Body of pancreas (tissue), 4 donors: ENCODE measurements around the gene SBF2. TPM values are rescaled to one million over a fixed set of nuclear protein-coding genes. Genes with fewer than 3 reads are reported as not detected.

Experiments
- ATAC-seq: fragments of 150-250 bp; one replicate; pipeline ENCODE4 v1.9.1; 2016
- DNase-seq, 4 donors: peaks; one replicate each; pipeline ENCODE4 v3.0.0-alpha.2; 2019
- H3K27ac ChIP-seq, 4 donors: fragments of 200-600 bp; sonication (generic); 1 replicate in 3 of 4; 2 replicates in 1 of 4; pipeline versions ENCODE4 v1.5.1 to v1.6.1; 2016 to 2019; ENCODE audit warnings: mild to moderate bottlenecking in 1 of 4, mixed read lengths in 1 of 4, moderate library complexity in 1 of 4
- H3K27me3 ChIP-seq, 2 donors: fragments of 200-600 bp; sonication (generic); one replicate each; pipeline ENCODE4 v1.6.0; 2016; ENCODE audit warnings: mild to moderate bottlenecking in 1 of 2
- H3K36me3 ChIP-seq, 2 donors: fragments of 200-600 bp; sonication (generic); replicated peaks in 1 of 2; 2 replicates each; pipeline ENCODE4 v1.5.1; 2016; ENCODE audit warnings: low read depth in 2 of 2; ENCODE audit not compliant: insufficient read depth in 1 of 2
- H3K4me1 ChIP-seq: fragments of 200-600 bp; sonication (generic); one replicate; pipeline ENCODE4 v1.6.0; 2016
- H3K4me3 ChIP-seq, 2 donors: fragments of 200-600 bp; sonication (generic); 1 replicate in 1 of 2; 2 replicates in 1 of 2; pipeline ENCODE4 v1.5.1; 2016 to 2019
- H3K9me3 ChIP-seq, 3 donors: fragments of 200-600 bp; sonication (generic); 1 replicate in 2 of 3; 2 replicates in 1 of 3; pipeline ENCODE4 v1.5.1; 2016
- POLR2A ChIP-seq, 3 donors: fragments of 450-650 bp; IDR thresholded peaks; one replicate each; pipeline ENCODE4 v1.6.1; 2016; ENCODE audit warnings: antibody characterized with exemption in 3 of 3, mild to moderate bottlenecking in 2 of 3
- WGBS, 2 donors: methylation state at CpG; one replicate each; pipeline ENCODE4 v1.1.5; 2017; 5-methylcytosine and 5-hydroxymethylcytosine counted together
- intact Hi-C: fragments of 100-400 bp; cut with DNase I; formaldehyde crosslinking; loops from one replicate; pipeline ENCODE4 v1.15.1; 2023
- total RNA-seq, 2 donors: library from RNA; depleted of rRNA; stranded (reverse); fragments of >200 nt; gene quantifications; one replicate each; pipeline ENCODE4 v1.1.0, GENCODE V29; 2016
- TF ChIP-seq, protein P1 (sequence below), 7 experiments: fragments of 450-650 bp in 4 of 7; fragments of 200-600 bp in 3 of 7; sonication (generic) in 3 of 7; IDR thresholded peaks; one replicate each; pipeline ENCODE4 v1.5.1; 2016 to 2019; ENCODE audit warnings: antibody characterized with exemption in 7 of 7

SBF2 gene
- total RNA-seq, 2 donors from 2014 or later: 23.6 to 38.9 TPM

DNA sequence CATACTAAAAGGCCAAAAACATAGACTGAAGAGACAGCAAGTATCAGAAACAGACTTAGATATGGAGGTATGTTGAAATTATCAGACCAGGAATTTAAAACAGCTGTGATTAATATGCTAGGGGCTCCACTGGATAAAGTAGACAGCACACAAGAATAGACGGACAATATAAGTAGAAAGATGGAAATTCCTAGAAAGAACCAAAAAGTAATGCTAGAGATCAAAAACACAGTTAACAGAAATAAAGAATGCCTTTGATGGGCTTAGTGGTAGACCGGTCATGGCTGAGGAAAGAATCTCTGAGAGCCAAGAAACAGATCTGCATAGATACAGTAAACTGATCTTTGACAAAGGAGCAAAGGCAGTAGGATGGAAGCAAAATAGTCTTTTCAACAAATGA, 380.0 kb downstream of the SBF2 start:
- intact Hi-C loops: no loop called here
- Histone ChIP-seq H3K4me1 (no peaks in the 10 kb centered on the region), H3K36me3 (no peaks in the 10 kb centered on the region), H3K27me3 (no peaks in the 10 kb centered on the region), H3K4me3 (no peak overlapping the region), H3K9me3 (no peaks in the 10 kb centered on the region), H3K27ac (no peak overlapping the region)
- DNase-seq (no peak), ATAC-seq (no peak)
- TF ChIP-seq, protein P1, sequence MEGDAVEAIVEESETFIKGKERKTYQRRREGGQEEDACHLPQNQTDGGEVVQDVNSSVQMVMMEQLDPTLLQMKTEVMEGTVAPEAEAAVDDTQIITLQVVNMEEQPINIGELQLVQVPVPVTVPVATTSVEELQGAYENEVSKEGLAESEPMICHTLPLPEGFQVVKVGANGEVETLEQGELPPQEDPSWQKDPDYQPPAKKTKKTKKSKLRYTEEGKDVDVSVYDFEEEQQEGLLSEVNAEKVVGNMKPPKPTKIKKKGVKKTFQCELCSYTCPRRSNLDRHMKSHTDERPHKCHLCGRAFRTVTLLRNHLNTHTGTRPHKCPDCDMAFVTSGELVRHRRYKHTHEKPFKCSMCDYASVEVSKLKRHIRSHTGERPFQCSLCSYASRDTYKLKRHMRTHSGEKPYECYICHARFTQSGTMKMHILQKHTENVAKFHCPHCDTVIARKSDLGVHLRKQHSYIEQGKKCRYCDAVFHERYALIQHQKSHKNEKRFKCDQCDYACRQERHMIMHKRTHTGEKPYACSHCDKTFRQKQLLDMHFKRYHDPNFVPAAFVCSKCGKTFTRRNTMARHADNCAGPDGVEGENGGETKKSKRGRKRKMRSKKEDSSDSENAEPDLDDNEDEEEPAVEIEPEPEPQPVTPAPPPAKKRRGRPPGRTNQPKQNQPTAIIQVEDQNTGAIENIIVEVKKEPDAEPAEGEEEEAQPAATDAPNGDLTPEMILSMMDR (IDR thresholded peaks at IDR 0.05): no peak
- TF ChIP-seq POLR2A (IDR thresholded peaks at IDR 0.05): no peak
- WGBS, 2 donors: 45 to 46% methylated on average over 2 of the region's 2 CpGs

DNA sequence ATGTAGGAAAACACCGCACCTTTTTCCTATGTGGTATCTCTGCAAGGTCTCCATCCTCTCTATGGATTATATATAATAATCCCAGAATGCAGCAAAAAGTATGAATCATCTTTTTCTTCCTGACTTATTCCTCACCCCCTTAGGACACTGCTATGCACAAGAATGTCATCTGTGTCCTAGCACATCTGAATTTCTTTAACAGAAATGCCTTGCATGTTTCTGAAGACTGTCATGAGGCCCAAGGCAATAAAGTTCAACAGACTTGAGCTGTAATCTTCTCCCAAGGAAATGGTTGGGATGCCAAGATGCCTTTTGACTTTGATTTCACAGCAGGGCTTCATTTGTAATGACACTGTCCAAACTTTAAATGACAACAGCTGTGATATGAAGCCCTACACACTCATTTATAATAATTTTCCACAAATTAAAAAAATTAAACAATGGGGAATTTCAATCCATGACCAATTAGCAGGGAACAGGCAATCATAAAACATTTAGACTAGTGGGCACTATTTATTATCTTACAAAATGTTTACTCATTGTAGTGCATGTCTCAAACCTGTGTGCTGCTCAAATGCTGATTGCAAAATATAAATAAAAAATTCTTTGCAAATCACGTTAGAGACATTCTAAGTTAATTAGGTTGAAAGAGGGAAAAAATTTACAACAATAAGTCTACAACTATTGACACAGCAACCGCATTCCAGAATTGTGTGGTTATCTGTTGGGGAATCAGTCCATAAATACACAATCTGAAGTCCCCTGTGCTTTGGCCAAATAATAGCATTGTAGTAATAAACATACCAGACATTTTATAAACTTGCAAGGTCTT, 387.8 kb downstream of the SBF2 start:
- intact Hi-C loops: no loop called here
- WGBS, 2 donors: 53% methylated on average over 3 of the region's 3 CpGs
- ATAC-seq (no peak), DNase-seq (no peak)
- no peaks in the 10 kb centered on the region for H3K36me3 ChIP-seq
- H3K9me3 ChIP-seq: no peaks in the 10 kb centered on the region
- no peaks in the 10 kb centered on the region for H3K27me3 ChIP-seq
- TF ChIP-seq, protein P1 (IDR thresholded peaks at IDR 0.05): no peak
- no peak for TF ChIP-seq POLR2A (IDR thresholded peaks at IDR 0.05)
- no peaks in the 10 kb centered on the region for H3K4me1 ChIP-seq
- no peak overlapping the region for H3K27ac ChIP-seq
- no peak overlapping the region for H3K4me3 ChIP-seq

DNA sequence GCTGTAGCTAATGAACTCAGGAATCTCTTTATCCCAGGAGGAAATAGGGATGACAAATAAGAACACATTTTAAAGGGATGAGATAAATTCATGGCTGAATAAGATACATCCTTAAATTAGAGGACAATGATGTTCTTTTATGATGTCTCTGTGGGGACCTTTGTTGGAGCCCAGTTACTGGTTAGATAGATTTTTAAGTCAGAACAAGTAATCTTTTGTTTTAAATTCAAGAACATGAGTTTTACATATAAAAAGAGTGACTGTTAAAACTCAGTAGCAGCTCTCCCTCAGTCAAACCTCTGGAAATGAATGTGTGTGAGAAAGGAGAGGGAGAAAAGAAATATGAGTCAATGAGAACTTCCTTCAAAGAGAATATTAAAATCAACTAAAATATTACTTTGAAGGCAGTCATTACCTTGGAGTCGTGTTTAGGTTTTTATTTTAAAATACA, 388.5 kb downstream of the SBF2 start:
- H3K36me3 ChIP-seq: no peaks in the 10 kb centered on the region
- intact Hi-C loops: no loop called here
- no peak for ATAC-seq
- no peaks in the 10 kb centered on the region for H3K27me3 ChIP-seq
- H3K4me3 ChIP-seq: no peak overlapping the region
- WGBS, 2 donors: 64 to 83% methylated on average over 1 of the region's 1 CpG
- no peak for DNase-seq
- H3K27ac ChIP-seq: no peak overlapping the region
- no peaks in the 10 kb centered on the region for H3K9me3 ChIP-seq
- H3K4me1 ChIP-seq: no peaks in the 10 kb centered on the region
- TF ChIP-seq, protein P1 (IDR thresholded peaks at IDR 0.05): no peak
- TF ChIP-seq POLR2A (IDR thresholded peaks at IDR 0.05): no peak

DNA sequence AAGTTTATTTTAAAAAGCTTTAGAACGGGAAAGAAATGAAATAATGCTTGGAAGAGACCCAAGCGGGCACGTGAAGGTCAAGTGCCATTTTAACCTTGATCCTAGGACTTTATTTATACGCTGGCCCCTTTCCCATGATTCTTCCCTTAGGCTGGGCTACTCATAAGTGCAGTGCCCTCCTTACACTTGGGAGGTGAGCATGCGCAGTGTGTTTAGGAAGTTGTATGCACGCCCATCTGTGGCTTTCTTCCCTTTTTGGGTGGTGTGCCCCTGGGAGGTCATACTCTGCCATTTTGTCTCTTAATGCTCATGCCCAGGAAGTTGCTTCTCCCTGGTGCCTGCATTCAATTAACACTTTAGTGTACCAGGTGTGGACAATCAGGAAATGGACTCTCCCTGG, 390.4 kb downstream of the SBF2 start:
- H3K4me1 ChIP-seq: no peaks in the 10 kb centered on the region

More for the DNA sequence above, 390.4 kb downstream of the SBF2 start:
- intact Hi-C loops: no loop called here
- TF ChIP-seq POLR2A (IDR thresholded peaks at IDR 0.05): no peak
- TF ChIP-seq, protein P1 (IDR thresholded peaks at IDR 0.05): no peak
- Histone ChIP-seq H3K27ac (no peak overlapping the region), H3K9me3 (no peaks in the 10 kb centered on the region), H3K4me3 (no peak overlapping the region), H3K27me3 (no peaks in the 10 kb centered on the region), H3K36me3 (no peaks in the 10 kb centered on the region)
- ATAC-seq (no peak), DNase-seq (no peak)
- WGBS, 2 donors: 80 to 81% methylated on average over 6 of the region's 6 CpGs
